HCT116 (cell line): Measurements from ENCODE around the gene CNTNAP5. TPM values are rescaled to one million over a fixed set of nuclear protein-coding genes. Genes with fewer than 3 reads are reported as not detected.

Source experiments
- ATAC-seq: fragments of 200-7000 bp; cut with Tn5 transposase; 2 replicates; pipeline ENCODE4 v1.9.1; 2020; ENCODE audit warnings: mild to moderate bottlenecking, moderate library complexity
- BruUV-seq: library from RNA; stranded (reverse); fragments of 400-500 nt; replicated peaks from 2 replicates; lab custom pipeline; 2021; lab: Mats Ljungman, UMichigan
- CTCF ChIA-PET: fragments of 300-600 bp; sonication (Branson Sonifier 250); formaldehyde crosslinking; loops from one replicate; lab custom pipeline; 2021; ENCODE audit warnings: antibody characterized with exemption; lab: Charles Lee
- POLR2A ChIA-PET: fragments of 300-600, 350-600 bp; sonication (Branson Sonifier 250); formaldehyde crosslinking; loops from one replicate; lab custom pipeline; 2021; ENCODE audit warnings: antibody characterized with exemption; lab: Charles Lee
- RAD21 ChIA-PET, 2 experiments: fragments of 300-600 bp; sonication (Branson Sonifier 250); formaldehyde crosslinking; loops; one replicate each; lab custom pipeline; 2023; ENCODE audit warnings: low total read pairs in 2 of 2; ENCODE audit not compliant: uncharacterized antibody in 2 of 2, unreplicated experiment in 2 of 2, low non-redundant PET in 1 of 2; lab: Charles Lee
- DNase-seq: peaks from one replicate; pipeline ENCODE4 v3.0.0-alpha.2; 2010; ENCODE audit warnings: low read depth, low spot score
- H2AFZ ChIP-seq: fragments of 200-600 bp; shearing (Covaris generic), sonication (generic); 2 replicates; pipeline ENCODE4 v1.6.1; 2017; ENCODE audit warnings: low read depth, mixed run types, mixed read lengths, antibody characterized with exemption, low read length; ENCODE audit not compliant: poor library complexity, severe bottlenecking
- H3K27ac ChIP-seq: 2 replicates; pipeline ENCODE4 v1.5.1; 2012; ENCODE audit warnings: low read depth, low read length
- H3K27me3 ChIP-seq: fragments of 200-600 bp; sonication (generic); 2 replicates; pipeline ENCODE4 v1.6.1; 2016; ENCODE audit warnings: mixed run types, low read length, mixed read lengths; ENCODE audit not compliant: insufficient read depth
- H3K36me3 ChIP-seq, 2 experiments: fragments of 200-500 bp in 1 of 2; fragments of 200-600 bp in 1 of 2; sonication (Bioruptor generic) in 1 of 2; sonication (generic) in 1 of 2; 2 replicates each; pipeline versions ENCODE4 v1.5.1 to v1.6.1; 2014 to 2016; ENCODE audit warnings: low read length in 2 of 2, inconsistent platforms in 1 of 2, mixed read lengths in 1 of 2, mixed run types in 1 of 2; ENCODE audit not compliant: insufficient read depth in 2 of 2, control insufficient read depth in 1 of 2
- H3K4me1 ChIP-seq, 2 experiments: fragments of 200-600 bp in 1 of 2; sonication (generic) in 1 of 2; 2 replicates each; pipeline versions ENCODE4 v1.5.1 to v1.6.1; 2012 to 2017; ENCODE audit warnings: low read length in 2 of 2, inconsistent platforms in 1 of 2, mild to moderate bottlenecking in 1 of 2, mixed read lengths in 1 of 2, mixed run types in 1 of 2, moderate library complexity in 1 of 2; ENCODE audit not compliant: insufficient read depth in 2 of 2, control insufficient read depth in 1 of 2
- H3K4me2 ChIP-seq: fragments of 200-600 bp; sonication (generic); 2 replicates; pipeline ENCODE4 v1.6.1; 2017; ENCODE audit warnings: mixed run types, low read length, mixed read lengths
- H3K4me3 ChIP-seq, 2 experiments: fragments of 200-600 bp in 1 of 2; sonication (generic) in 1 of 2; replicated peaks in 1 of 2; 2 replicates each; pipeline ENCODE4 v1.5.1; 2011 to 2016; ENCODE audit warnings: low read length in 2 of 2, control low read depth in 1 of 2, low read depth in 1 of 2, mild to moderate bottlenecking in 1 of 2, mixed read lengths in 1 of 2, mixed run types in 1 of 2
- H3K79me2 ChIP-seq: fragments of 200-600 bp; sonication (generic); 2 replicates; pipeline ENCODE4 v1.6.1; 2017; ENCODE audit warnings: mild to moderate bottlenecking, mixed run types, low read length, moderate library complexity, mixed read lengths; ENCODE audit not compliant: insufficient read depth
- H3K9ac ChIP-seq: fragments of 200-600 bp; sonication (generic); 2 replicates; pipeline ENCODE4 v1.6.1; 2016; ENCODE audit warnings: low read length, mixed read lengths
- H3K9me2 ChIP-seq: fragments of 200-600 bp; sonication (generic), shearing (Covaris generic); 2 replicates; pipeline ENCODE4 v1.6.1; 2017; ENCODE audit warnings: mixed run types, mild to moderate bottlenecking, moderate library complexity; ENCODE audit not compliant: insufficient read depth
- H3K9me3 ChIP-seq, 2 experiments: fragments of 200-500 bp in 1 of 2; fragments of 200-600 bp in 1 of 2; sonication (Bioruptor generic) in 1 of 2; sonication (generic) in 1 of 2; 2 replicates each; pipeline ENCODE4 v1.6.1; 2014 to 2017; ENCODE audit warnings: low read length in 2 of 2, mixed read lengths in 2 of 2, inconsistent platforms in 1 of 2, low read depth in 1 of 2, mild to moderate bottlenecking in 1 of 2, mixed run types in 1 of 2, moderate library complexity in 1 of 2; ENCODE audit not compliant: control insufficient read depth in 1 of 2, insufficient read depth in 1 of 2
- H4K20me1 ChIP-seq: fragments of 200-600 bp; sonication (generic), shearing (Covaris generic); 2 replicates; pipeline ENCODE4 v1.6.1; 2017; ENCODE audit warnings: mixed run types, mild to moderate bottlenecking, moderate library complexity; ENCODE audit not compliant: insufficient read depth
- CEBPB ChIP-seq: IDR thresholded peaks from 2 replicates; pipeline ENCODE4 v1.6.1; 2012; ENCODE audit warnings: low read depth
- CTCF ChIP-seq, 3 experiments: fragments of 200-600 bp in 1 of 3; sonication (generic) in 1 of 3; IDR thresholded peaks in 2 of 3; conservative IDR thresholded peaks in 1 of 3; 2 replicates each; pipeline ENCODE4 v1.5.1; 2012 to 2017; ENCODE audit warnings: low read depth in 2 of 3, low read length in 2 of 3, antibody characterized with exemption in 1 of 3, borderline replicate concordance in 1 of 3, control low read depth in 1 of 3, mild to moderate bottlenecking in 1 of 3, mixed read lengths in 1 of 3, mixed run types in 1 of 3, moderate library complexity in 1 of 3; ENCODE audit not compliant: insufficient read depth in 1 of 3
- ELF1 ChIP-seq: IDR thresholded peaks from 2 replicates; pipeline ENCODE4 v1.6.1; 2012; ENCODE audit warnings: low read depth, borderline replicate concordance
- EZH2 ChIP-seq: fragments of 200-600 bp; sonication (generic); IDR thresholded peaks from 2 replicates; pipeline ENCODE4 v1.6.1; 2017; ENCODE audit warnings: antibody characterized with exemption, mixed run types
- FOSL1 ChIP-seq: IDR thresholded peaks from 2 replicates; pipeline ENCODE4 v1.6.1; 2012; ENCODE audit warnings: low read depth
- POLR2A ChIP-seq: IDR thresholded peaks from 2 replicates; pipeline ENCODE4 v1.7.0; 2011; ENCODE audit warnings: borderline replicate concordance; ENCODE audit not compliant: insufficient read depth, insufficient read length; ENCODE audit errors: extremely low read depth
- POLR2AphosphoS5 ChIP-seq: IDR thresholded peaks from 2 replicates; pipeline ENCODE4 v1.6.1; 2011; ENCODE audit warnings: mild to moderate bottlenecking, low read depth, low read length, moderate library complexity
- REST ChIP-seq: IDR thresholded peaks from 2 replicates; pipeline ENCODE4 v1.6.1; 2012; ENCODE audit warnings: low read depth
- SIN3A ChIP-seq: IDR thresholded peaks from 2 replicates; pipeline ENCODE4 v1.6.1; 2012; ENCODE audit warnings: low read depth
- SP1 ChIP-seq: IDR thresholded peaks from 2 replicates; pipeline ENCODE4 v1.6.1; 2012; ENCODE audit warnings: low read depth
- TCF7L2 ChIP-seq: IDR thresholded peaks from 2 replicates; pipeline ENCODE4 v1.7.0; 2011; ENCODE audit warnings: borderline replicate concordance, inconsistent platforms; ENCODE audit not compliant: insufficient read depth, insufficient read length; ENCODE audit errors: extremely low read depth
- YY1 ChIP-seq: IDR thresholded peaks from 2 replicates; pipeline ENCODE4 v1.6.1; 2011; ENCODE audit warnings: low read length, low read depth, moderate library complexity, mild to moderate bottlenecking; ENCODE audit not compliant: insufficient replicate concordance; ENCODE audit errors: extremely low read depth
- ZFX ChIP-seq: fragments of 450-650 bp; IDR thresholded peaks from 2 replicates; pipeline ENCODE4 v1.6.1; 2017
- intact Hi-C: fragments of 100-400 bp; cut with micrococcal nuclease; formaldehyde crosslinking; loops from 2 replicates; pipeline ENCODE4 v1.10.0; 2022
- total RNA-seq: library from RNA; stranded (reverse); gene quantifications from one replicate; pipeline ENCODE4 v1.2.1, GENCODE V29; 2021; ENCODE audit not compliant: unreplicated experiment
- TF ChIP-seq, protein P1 (sequence below): IDR thresholded peaks from 2 replicates; pipeline ENCODE4 v1.6.1; 2012

CNTNAP5 gene
- total RNA-seq, 1 experiment from 2014 or later, result not detected

GRCh38 chr2:124704071-124704925 is 679.2 kb downstream of the CNTNAP5 start:
- Histone ChIP-seq H3K9me3 (peaks cover 9 to 24% of the 10 kb centered on the region in 2 experiments), H4K20me1 (no peaks in the 10 kb centered on the region), H3K36me3 (no peaks in the 10 kb centered on the region), H3K27ac (no peak overlapping the region), H3K9me2 (no peaks in the 10 kb centered on the region), H3K9ac (no peak overlapping the region), H3K4me1 (no peaks in the 10 kb centered on the region), H2AFZ (no peak overlapping the region), H3K79me2 (no peaks in the 10 kb centered on the region), H3K4me3 (no peak overlapping the region), H3K27me3 (no peaks in the 10 kb centered on the region), H3K4me2 (no peak overlapping the region)
- DNase-seq (no peak), ATAC-seq (no peak)
- no peak for TF ChIP-seq POLR2AphosphoS5
- TF ChIP-seq REST, result no peak
- no peak for TF ChIP-seq YY1
- TF ChIP-seq ZFX, result no peak
- no peak for TF ChIP-seq CEBPB
- TF ChIP-seq CTCF (IDR thresholded peaks at IDR 0.05 in 2 of 3, conservative IDR thresholded peaks at IDR 0.05 in 1 of 3; ENCODE audit: borderline replicate concordance in 1 of 3, insufficient read depth in 1 of 3, low read depth in 2 of 3, low read length in 2 of 3), result no peak
- TF ChIP-seq EZH2, result no peak
- TF ChIP-seq SP1, result no peak
- TF ChIP-seq TCF7L2, result no peak
- TF ChIP-seq, protein P1, sequence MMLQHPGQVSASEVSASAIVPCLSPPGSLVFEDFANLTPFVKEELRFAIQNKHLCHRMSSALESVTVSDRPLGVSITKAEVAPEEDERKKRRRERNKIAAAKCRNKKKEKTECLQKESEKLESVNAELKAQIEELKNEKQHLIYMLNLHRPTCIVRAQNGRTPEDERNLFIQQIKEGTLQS, result no peak
- no peak for TF ChIP-seq SIN3A
- TF ChIP-seq POLR2A, result no peak
- TF ChIP-seq ELF1, result no peak
- TF ChIP-seq FOSL1, result no peak
- ChIA-PET RAD21 (no interaction called here), POLR2A (no interaction called here), CTCF (no interaction called here)
- BruUV-seq, result no TSS peak
- intact Hi-C loops, result no loop called here
